ENCODE measurements around the gene RHPN2.

Gene RHPN2

GRCh38 chr19:33067121-33067520 is 2.4 kb upstream of the RHPN2 start (continued):
- TF ChIP-seq PATZ1 (CRISPR knock-in tag; IDR thresholded peaks at IDR 0.05; ENCODE audit: borderline replicate concordance) (no peak), ZFP3 (CRISPR knock-in tag; IDR thresholded peaks at IDR 0.05) (no peak)

GRCh38 chr19:33066543-33066942 is 1.9 kb upstream of the RHPN2 start:
- no peak for ATAC-seq

More at GRCh38 chr19:33066543-33066942, 1.9 kb upstream of the RHPN2 start:
- no peak for TF ChIP-seq POU6F1 (CRISPR knock-in tag; IDR thresholded peaks at IDR 0.05; ENCODE audit: borderline replicate concordance, low read depth)
- no peak for TF ChIP-seq OSR1 (CRISPR knock-in tag; IDR thresholded peaks at IDR 0.05)
- TF ChIP-seq ESRRG (CRISPR knock-in tag; IDR thresholded peaks at IDR 0.05): no peak
- no peak for TF ChIP-seq TSHZ2 (CRISPR knock-in tag; IDR thresholded peaks at IDR 0.05)
- TF ChIP-seq BACH2 (CRISPR knock-in tag; IDR thresholded peaks at IDR 0.05; ENCODE audit: borderline replicate concordance): no peak
- TF ChIP-seq PATZ1 (CRISPR knock-in tag; IDR thresholded peaks at IDR 0.05; ENCODE audit: borderline replicate concordance): no peak
- TF ChIP-seq GLIS3 (CRISPR knock-in tag; IDR thresholded peaks at IDR 0.05): no peak
- TF ChIP-seq TOX (CRISPR knock-in tag; IDR thresholded peaks at IDR 0.05; ENCODE audit: borderline replicate concordance): no peak
- no peak for TF ChIP-seq CSRNP3 (CRISPR knock-in tag; IDR thresholded peaks at IDR 0.05)
- TF ChIP-seq ISL1 (CRISPR knock-in tag; IDR thresholded peaks at IDR 0.05): no peak
- TF ChIP-seq ZFP3 (CRISPR knock-in tag; IDR thresholded peaks at IDR 0.05): no peak
- no peak for TF ChIP-seq ZNF70 (CRISPR knock-in tag; IDR thresholded peaks at IDR 0.05)
- TF ChIP-seq ZFP30 (CRISPR knock-in tag; IDR thresholded peaks at IDR 0.05): no peak
- TF ChIP-seq ZNF565 (CRISPR knock-in tag; conservative IDR thresholded peaks at IDR 0.05; ENCODE audit: low read depth): no peak
- TF ChIP-seq RARB (CRISPR knock-in tag; IDR thresholded peaks at IDR 0.05): no peak
- no peak for TF ChIP-seq ZC3H10 (CRISPR knock-in tag; IDR thresholded peaks at IDR 0.05)
- TF ChIP-seq TCF4 (CRISPR knock-in tag; IDR thresholded peaks at IDR 0.05; ENCODE audit: borderline replicate concordance): no peak
- TF ChIP-seq CSDC2 (CRISPR knock-in tag; IDR thresholded peaks at IDR 0.05): no peak

Data from SK-N-SH treated with all-trans-retinoic acid at 6 μM for 48 hours (cell line).